D721Med (cell line): ENCODE data around the gene INO80.

Experiments used
- DNase-seq: peaks from one replicate; pipeline ENCODE4 v3.0.0; 2011; ENCODE audit warnings: low spot score; ENCODE audit not compliant: insufficient read length
- FAIRE-seq: peaks from 2 replicates; lab custom pipeline; 2011; peaks lifted over from hg19 to GRCh38; lab: Jason Lieb, UNC
- CTCF ChIP-seq: IDR thresholded peaks from 2 replicates; pipeline ENCODE4 v1.5.1; 2012; ENCODE audit warnings: mild to moderate bottlenecking, control low read depth; ENCODE audit not compliant: insufficient read depth; ENCODE audit errors: missing control alignments

INO80 gene

GRCh38 chr15:41128174-41128902 is 12.3 kb upstream of the INO80 start:
- FAIRE-seq: no peak
- TF ChIP-seq CTCF: no peak
- no peak for DNase-seq

GRCh38 chr15:41125931-41126642 is 10.0 kb upstream of the INO80 start:
- DNase-seq (no peak), FAIRE-seq (no peak)
- TF ChIP-seq CTCF: no peak

- no peak for DNase-seq
- no peak for TF ChIP-seq CTCF
- FAIRE-seq: no peak
Observed at GRCh38 chr15:41125063-41125669, 9.1 kb upstream of the INO80 start.

- TF ChIP-seq CTCF: no peak
- FAIRE-seq: no peak
- no peak for DNase-seq
Observed at GRCh38 chr15:41124058-41124457, 8.0 kb upstream of the INO80 start.

GRCh38 chr15:41122849-41123248 is 6.8 kb upstream of the INO80 start:
- no peak for TF ChIP-seq CTCF
- DNase-seq (no peak), FAIRE-seq (no peak)

GRCh38 chr15:41121951-41122350 is 5.9 kb upstream of the INO80 start:
- no peak for TF ChIP-seq CTCF
- no peak for FAIRE-seq

GRCh38 chr15:41116962-41117252 is 827 bp upstream of the INO80 start:
- no peak for FAIRE-seq
- no peak for DNase-seq
- no peak for TF ChIP-seq CTCF

More at GRCh38 chr15:41121951-41122350, 5.9 kb upstream of the INO80 start:
- DNase-seq: no peak
